ENCODE measurements around the gene CFAP90.

CFAP90 gene

DNA sequence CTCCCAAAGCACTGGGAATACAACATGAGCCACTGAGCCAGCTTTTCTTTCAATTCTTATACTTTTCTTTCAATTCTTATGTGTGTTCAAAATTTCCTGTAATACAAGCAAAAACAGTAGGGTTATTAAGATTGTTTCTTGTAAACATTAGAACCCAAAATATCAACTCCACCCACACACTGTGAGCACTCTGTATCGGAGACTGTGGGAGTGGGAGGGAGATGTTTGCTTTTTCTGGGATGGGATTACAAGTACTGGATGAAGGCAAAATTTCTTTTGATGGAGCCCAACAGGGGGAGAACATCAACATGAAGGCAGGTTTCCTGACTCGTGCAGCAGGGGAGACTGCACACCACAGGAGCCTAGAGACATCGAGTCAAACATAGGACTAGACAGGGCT, 4.7 kb upstream of the CFAP90 start:
- FAIRE-seq (no peak), DNase-seq (ENCODE audit: insufficient read length, low spot score) (no peak)
- TF ChIP-seq, protein P1, sequence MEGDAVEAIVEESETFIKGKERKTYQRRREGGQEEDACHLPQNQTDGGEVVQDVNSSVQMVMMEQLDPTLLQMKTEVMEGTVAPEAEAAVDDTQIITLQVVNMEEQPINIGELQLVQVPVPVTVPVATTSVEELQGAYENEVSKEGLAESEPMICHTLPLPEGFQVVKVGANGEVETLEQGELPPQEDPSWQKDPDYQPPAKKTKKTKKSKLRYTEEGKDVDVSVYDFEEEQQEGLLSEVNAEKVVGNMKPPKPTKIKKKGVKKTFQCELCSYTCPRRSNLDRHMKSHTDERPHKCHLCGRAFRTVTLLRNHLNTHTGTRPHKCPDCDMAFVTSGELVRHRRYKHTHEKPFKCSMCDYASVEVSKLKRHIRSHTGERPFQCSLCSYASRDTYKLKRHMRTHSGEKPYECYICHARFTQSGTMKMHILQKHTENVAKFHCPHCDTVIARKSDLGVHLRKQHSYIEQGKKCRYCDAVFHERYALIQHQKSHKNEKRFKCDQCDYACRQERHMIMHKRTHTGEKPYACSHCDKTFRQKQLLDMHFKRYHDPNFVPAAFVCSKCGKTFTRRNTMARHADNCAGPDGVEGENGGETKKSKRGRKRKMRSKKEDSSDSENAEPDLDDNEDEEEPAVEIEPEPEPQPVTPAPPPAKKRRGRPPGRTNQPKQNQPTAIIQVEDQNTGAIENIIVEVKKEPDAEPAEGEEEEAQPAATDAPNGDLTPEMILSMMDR (IDR thresholded peaks at IDR 0.05; ENCODE audit: insufficient read depth, missing control alignments) = no peak

GRCh38 chr5:7852988-7853387, 2.1 kb upstream of the CFAP90 start:
- no peak for DNase-seq (ENCODE audit: insufficient read length, low spot score)
- TF ChIP-seq, protein P1 (IDR thresholded peaks at IDR 0.05; ENCODE audit: insufficient read depth, missing control alignments) = no peak
- no peak for FAIRE-seq

GRCh38 chr5:7852542-7852941, 1.6 kb upstream of the CFAP90 start:
- FAIRE-seq = no peak
- no peak for DNase-seq (ENCODE audit: insufficient read length, low spot score)
- TF ChIP-seq, protein P1 (IDR thresholded peaks at IDR 0.05; ENCODE audit: insufficient read depth, missing control alignments) = no peak

GRCh38 chr5:7851617-7852289, 820 bp upstream of the CFAP90 start:
- TF ChIP-seq, protein P1 (IDR thresholded peaks at IDR 0.05; ENCODE audit: insufficient read depth, missing control alignments) = no peak
- FAIRE-seq (no peak), DNase-seq (ENCODE audit: insufficient read length, low spot score) (no peak)

GRCh38 chr5:7851240-7851592, 283 bp upstream of the CFAP90 start:
- TF ChIP-seq, protein P1 (IDR thresholded peaks at IDR 0.05; ENCODE audit: insufficient read depth, missing control alignments) = no peak
- FAIRE-seq (no peak), DNase-seq (ENCODE audit: insufficient read length, low spot score) (no peak)

DNA sequence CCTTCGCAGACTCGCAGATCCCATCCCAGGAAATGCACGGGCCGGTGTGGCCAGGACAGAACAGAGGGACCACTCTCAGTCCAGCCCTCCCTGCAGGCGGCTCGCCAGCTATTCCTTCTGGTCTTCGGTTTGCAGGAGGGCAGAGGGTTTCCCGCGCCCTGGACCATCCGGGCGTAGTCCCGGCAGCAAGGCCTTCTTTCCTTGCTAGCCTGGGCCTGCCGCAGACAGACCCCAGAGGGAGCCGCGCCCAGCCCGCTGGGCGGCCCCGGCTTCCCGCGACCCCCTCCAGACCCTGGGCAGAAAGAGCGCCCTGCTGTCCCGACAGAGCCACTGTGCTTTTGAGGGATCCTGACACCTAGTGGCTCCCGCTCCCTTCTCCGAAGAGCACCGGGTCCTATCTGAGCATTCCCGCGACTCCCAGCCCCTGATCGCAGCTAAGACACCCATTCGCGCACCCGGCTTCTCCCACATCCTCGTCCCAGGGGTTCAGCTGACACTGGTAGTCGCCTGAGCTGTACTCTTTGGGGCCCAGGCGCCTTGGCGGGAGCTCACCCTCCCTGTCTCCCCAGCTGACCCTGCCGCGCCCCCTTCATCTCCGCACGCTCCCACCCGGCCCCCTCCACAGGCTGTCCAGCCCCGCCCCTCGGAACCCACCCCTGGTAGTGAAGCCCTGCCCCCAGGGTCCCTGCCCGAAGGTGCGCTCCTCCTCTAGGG, 1.1 kb downstream of the CFAP90 start:
- no peak for FAIRE-seq
- TF ChIP-seq, protein P1 (IDR thresholded peaks at IDR 0.05; ENCODE audit: insufficient read depth, missing control alignments) = peak; percentile 4
- no peak for DNase-seq (ENCODE audit: insufficient read length, low spot score)

- FAIRE-seq (no peak), DNase-seq (ENCODE audit: insufficient read length, low spot score) (no peak)
- TF ChIP-seq, protein P1 (IDR thresholded peaks at IDR 0.05; ENCODE audit: insufficient read depth, missing control alignments) = no peak
Measured at GRCh38 chr5:7848296-7848695, 2.6 kb downstream of the CFAP90 start.
